Measurements from ENCODE around the gene KHDC4. TPM values are rescaled to one million over a fixed set of nuclear protein-coding genes. Genes with fewer than 3 reads are reported as not detected.

KHDC4 gene
- total RNA-seq, 1 experiment from 2014 or later = 57.7 TPM

DNA sequence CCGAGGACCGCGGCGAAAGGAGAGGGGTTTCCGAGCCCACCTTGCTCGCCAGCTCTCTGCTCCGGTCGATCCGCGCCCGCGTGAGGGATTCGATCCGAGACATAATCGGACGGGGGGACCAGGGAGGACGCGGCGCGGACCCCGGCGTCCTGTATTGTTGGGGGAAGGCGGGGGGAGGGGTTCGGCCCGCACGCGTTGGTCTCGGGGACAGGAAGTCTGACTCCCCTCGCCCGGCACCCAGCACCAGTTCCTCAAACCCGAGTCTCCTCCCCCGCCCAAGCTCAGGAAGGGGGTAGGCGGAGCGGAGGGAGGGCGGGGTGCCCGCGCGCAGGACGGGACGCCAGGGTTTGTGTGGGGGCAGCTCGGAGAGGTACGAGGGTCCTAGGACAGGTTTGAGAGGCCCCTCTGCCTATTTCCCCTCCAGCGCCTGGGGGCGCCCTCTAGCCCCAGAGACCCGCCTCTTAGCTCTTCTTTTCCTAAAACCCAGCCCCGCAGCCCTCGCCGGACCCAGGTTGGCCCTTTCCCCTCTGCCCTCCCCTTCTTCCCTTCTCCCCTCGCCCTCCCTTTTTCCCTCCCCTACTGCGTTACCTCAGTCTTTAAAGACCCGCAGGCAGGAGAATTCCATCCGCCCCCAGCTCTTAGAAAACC, 44.2 kb upstream of the KHDC4 start, which contains the start of gene ARHGEF2:
ARHGEF2 (minus strand) TSS at position 223 of the 648 bp plus-strand sequence; CDS start at position 103, 120 bp downstream.
- WGBS (ENCODE audit: extremely low coverage, insufficient read length, low lambda C conversion rate) = no CpG with 5 or more reads among the region's 52 CpGs
- Mint-ChIP-seq H3K36me3 (ENCODE audit: insufficient read depth in 1 of 3, low read depth in 3 of 3) (peaks cover 0 to 8% (median 2%) of the 10 kb centered on the region in 3 experiments; a peak in 3 of 7 replicates), H3K4me3 (peak within 1 kb of the TSS; percentile 90 to 92), H3K27me3 (ENCODE audit: low read depth) (no peaks in the 10 kb centered on the region), H3K9me3 (no peaks in the 10 kb centered on the region), H3K4me1 (peaks cover 77 to 85% of the 10 kb centered on the region in 2 experiments), H3K27ac (peak within 1 kb of the TSS; percentile 97 to 99 (median 97))
- TF ChIP-seq, protein P1, sequence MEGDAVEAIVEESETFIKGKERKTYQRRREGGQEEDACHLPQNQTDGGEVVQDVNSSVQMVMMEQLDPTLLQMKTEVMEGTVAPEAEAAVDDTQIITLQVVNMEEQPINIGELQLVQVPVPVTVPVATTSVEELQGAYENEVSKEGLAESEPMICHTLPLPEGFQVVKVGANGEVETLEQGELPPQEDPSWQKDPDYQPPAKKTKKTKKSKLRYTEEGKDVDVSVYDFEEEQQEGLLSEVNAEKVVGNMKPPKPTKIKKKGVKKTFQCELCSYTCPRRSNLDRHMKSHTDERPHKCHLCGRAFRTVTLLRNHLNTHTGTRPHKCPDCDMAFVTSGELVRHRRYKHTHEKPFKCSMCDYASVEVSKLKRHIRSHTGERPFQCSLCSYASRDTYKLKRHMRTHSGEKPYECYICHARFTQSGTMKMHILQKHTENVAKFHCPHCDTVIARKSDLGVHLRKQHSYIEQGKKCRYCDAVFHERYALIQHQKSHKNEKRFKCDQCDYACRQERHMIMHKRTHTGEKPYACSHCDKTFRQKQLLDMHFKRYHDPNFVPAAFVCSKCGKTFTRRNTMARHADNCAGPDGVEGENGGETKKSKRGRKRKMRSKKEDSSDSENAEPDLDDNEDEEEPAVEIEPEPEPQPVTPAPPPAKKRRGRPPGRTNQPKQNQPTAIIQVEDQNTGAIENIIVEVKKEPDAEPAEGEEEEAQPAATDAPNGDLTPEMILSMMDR (conservative IDR thresholded peaks at IDR 0.05) = peak; percentile 72
- Histone ChIP-seq H3K23ac (ENCODE audit: insufficient read length, low read depth, low read length) (no peak within 1 kb of the TSS), H2BK15ac (ENCODE audit: low read depth, low read length) (no peak within 1 kb of the TSS), H2AK5ac (ENCODE audit: insufficient read length, low read length) (no peak within 1 kb of the TSS), H3K4me1 (ENCODE audit: insufficient read depth, low read length) (peaks cover 14% of the 10 kb centered on the region), H2BK5ac (ENCODE audit: insufficient read length, low read length) (no peak within 1 kb of the TSS), H3K14ac (ENCODE audit: insufficient read depth, low read length) (peak within 1 kb of the TSS; percentile 79), H2BK20ac (ENCODE audit: low read depth, low read length, poor library complexity, severe bottlenecking) (no peak within 1 kb of the TSS), H2AFZ (ENCODE audit: low read length) (no peak within 1 kb of the TSS), H3K56ac (ENCODE audit: insufficient read length, low read depth, low read length) (no peak within 1 kb of the TSS), H4K20me1 (ENCODE audit: control insufficient read depth, insufficient read depth, insufficient read length) (peaks cover 7% of the 10 kb centered on the region), H3K23me2 (ENCODE audit: insufficient read length, low read depth, low read length, poor library complexity, severe bottlenecking) (peaks cover 28% of the 10 kb centered on the region), H3K9ac (ENCODE audit: extremely low read depth, insufficient read length, low read length) (peak within 1 kb of the TSS; percentile 71), H3K9me3 (ENCODE audit: control insufficient read depth, low read depth, low read length) (no peaks in the 10 kb centered on the region), H3K4ac (ENCODE audit: low read depth, low read length) (no peak within 1 kb of the TSS), H2BK120ac (ENCODE audit: low read depth, low read length, poor library complexity, severe bottlenecking) (no peak within 1 kb of the TSS), H3K18ac (ENCODE audit: insufficient read length, low read depth, low read length) (peak within 1 kb of the TSS; percentile 85), H4K91ac (ENCODE audit: insufficient read length, low read depth, low read length) (no peak within 1 kb of the TSS), H4K5ac (ENCODE audit: insufficient read length, low read depth, low read length) (no peak within 1 kb of the TSS), H3K27me3 (ENCODE audit: insufficient read depth, low read length) (no peaks in the 10 kb centered on the region), H3K79me1 (ENCODE audit: insufficient read depth, low read depth, low read length, poor library complexity, severe bottlenecking) (peaks cover 6% of the 10 kb centered on the region), H2BK12ac (ENCODE audit: insufficient read length, low read depth, low read length) (no peak within 1 kb of the TSS), H3K4me2 (ENCODE audit: insufficient read depth, insufficient read length, low read length) (peak within 1 kb of the TSS; percentile 81), H3K27ac (ENCODE audit: insufficient read length, low read depth, low read length) (no peak within 1 kb of the TSS), H3T11ph (ENCODE audit: low read length) (no peak within 1 kb of the TSS), H3K79me2 (ENCODE audit: insufficient read depth, low read length) (peaks cover 22% of the 10 kb centered on the region; the same call in 1 of the 2 replicates), H4K8ac (replicated peaks; ENCODE audit: insufficient read length, low read depth, low read length) (no peak within 1 kb of the TSS)
- peak; percentile 94 for DNase-seq

Measured in H9 (cell line).